NCI-H524 (cell line): Measurements from ENCODE around the gene AHR.

Experiments used
- DNase-seq, 2 experiments: peaks; one replicate each; lab custom pipeline; 2025; lab: John Stamatoyannopoulos, UW

The AHR gene

GRCh38 chr7:17304926-17305325 is 6.5 kb downstream of the AHR start:
- no peak for DNase-seq

GRCh38 chr7:17305387-17306171 is 7.1 kb downstream of the AHR start:
- no peak for DNase-seq

- DNase-seq = no peak
These were observed 8.5 kb downstream of the AHR start for GRCh38 chr7:17307000-17307399.

GRCh38 chr7:17307558-17307957 is 9.1 kb downstream of the AHR start:
- DNase-seq = no peak

GRCh38 chr7:17307969-17308648 is 9.7 kb downstream of the AHR start:
- DNase-seq = no peak

- no peak for DNase-seq
These were observed 12.7 kb downstream of the AHR start for GRCh38 chr7:17311194-17311593.

- no peak for DNase-seq
These were observed 13.5 kb downstream of the AHR start for GRCh38 chr7:17311952-17312351.

- DNase-seq = no peak
These were observed 14.2 kb downstream of the AHR start for GRCh38 chr7:17312641-17313040.

- DNase-seq = no peak
These were observed 14.7 kb downstream of the AHR start for GRCh38 chr7:17313194-17313593.

GRCh38 chr7:17315974-17316373 is 17.5 kb downstream of the AHR start:
- no peak for DNase-seq

- no peak for DNase-seq
These were observed 19.7 kb downstream of the AHR start for GRCh38 chr7:17318146-17318545.

- no peak for DNase-seq
These were observed 21.0 kb downstream of the AHR start for GRCh38 chr7:17319164-17320101.

- no peak for DNase-seq
These were observed 21.6 kb downstream of the AHR start for GRCh38 chr7:17320102-17320497.

GRCh38 chr7:17320657-17321056 is 22.2 kb downstream of the AHR start:
- DNase-seq = no peak

GRCh38 chr7:17325364-17325763 is 26.9 kb downstream of the AHR start:
- DNase-seq = no peak

GRCh38 chr7:17326378-17326777 is 27.9 kb downstream of the AHR start:
- DNase-seq = no peak

- DNase-seq = no peak
These were observed 30.2 kb downstream of the AHR start for GRCh38 chr7:17328641-17329040.

GRCh38 chr7:17329440-17329839 is 31.0 kb downstream of the AHR start:
- DNase-seq = no peak

GRCh38 chr7:17331891-17332501 is 33.5 kb downstream of the AHR start:
- DNase-seq = no peak

GRCh38 chr7:17333221-17333620 is 34.8 kb downstream of the AHR start:
- no peak for DNase-seq

- DNase-seq = no peak
These were observed 37.7 kb downstream of the AHR start for GRCh38 chr7:17336168-17336567.

- DNase-seq = no peak
These were observed 40.7 kb downstream of the AHR start for GRCh38 chr7:17339139-17339538.
